Nucleus accumbens (tissue), 56 donors: ENCODE data around the gene AQP6.
"Not testable (repeated sequence)": the region's sequence is repeated elsewhere in the genome, so short reads cannot be mapped to it uniquely, and the experiment has no call there.

Source experiments
- DNase-seq, 56 donors: peaks; one replicate each; lab custom pipeline; 2025; lab: John Stamatoyannopoulos, UW

Gene AQP6

GRCh38 chr12:49986476-49986875, 13.7 kb downstream of the AQP6 start:
- DNase-seq, result not testable (repeated sequence)

DNA sequence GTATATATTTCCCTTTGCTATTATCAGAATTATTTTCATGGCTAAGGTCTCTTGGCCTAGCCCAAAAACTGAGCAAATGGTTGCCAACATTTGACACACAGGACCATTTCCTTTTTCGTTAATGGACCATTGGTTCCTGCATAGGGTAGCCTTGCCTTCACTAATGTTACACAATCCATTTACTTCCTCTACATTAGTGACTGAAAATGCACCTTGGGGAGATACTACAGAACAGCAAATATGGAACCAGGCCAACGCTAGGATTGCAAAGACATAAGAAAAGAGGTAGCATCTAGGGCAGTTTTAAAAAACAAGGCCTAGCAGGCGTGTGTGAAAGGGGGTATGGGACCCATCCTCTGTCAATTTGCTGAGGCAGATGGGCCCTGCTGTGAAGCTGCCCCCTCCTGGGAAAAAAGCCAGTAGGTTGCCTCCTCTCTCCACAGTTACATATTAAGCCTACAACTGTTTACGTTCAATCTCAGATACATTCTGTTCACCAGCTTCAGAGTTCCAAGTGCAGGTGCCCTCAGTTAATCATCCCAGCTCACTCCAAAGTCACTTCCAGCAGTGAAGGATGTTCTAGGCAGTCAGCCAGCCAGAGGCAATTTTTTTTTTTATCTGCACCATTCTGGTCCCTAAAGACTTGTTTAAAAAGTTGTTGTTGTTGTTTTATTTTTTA, 15.0 kb downstream of the AQP6 start:
- DNase-seq, result no peak

- DNase-seq, result not testable (repeated sequence)
Observed at GRCh38 chr12:49989400-49989799, 16.7 kb downstream of the AQP6 start.

- no peak for DNase-seq
Observed at GRCh38 chr12:49990273-49990672, 17.5 kb downstream of the AQP6 start.

DNA sequence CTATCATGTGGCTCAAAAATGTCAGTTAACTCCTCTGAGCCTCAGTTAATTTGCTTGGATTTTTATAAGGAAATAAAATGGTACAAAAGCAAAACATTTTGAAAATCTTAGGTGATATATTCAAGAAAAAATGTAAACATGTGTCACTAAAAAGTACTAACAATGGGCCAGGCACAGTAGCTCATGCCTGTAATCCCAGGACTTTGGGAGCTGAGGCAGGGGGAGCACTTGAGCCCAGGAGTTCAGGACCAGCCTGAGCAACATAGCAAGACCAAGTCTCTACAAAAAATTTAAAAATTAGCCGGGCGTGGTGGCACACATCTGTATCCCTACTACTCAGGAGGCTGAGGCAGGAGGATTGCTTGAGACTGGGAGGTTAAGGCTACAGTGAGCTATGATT, 25.7 kb downstream of the AQP6 start:
- DNase-seq, result no peak

GRCh38 chr12:50003595-50003994, 30.8 kb downstream of the AQP6 start:
- no peak for DNase-seq

DNA sequence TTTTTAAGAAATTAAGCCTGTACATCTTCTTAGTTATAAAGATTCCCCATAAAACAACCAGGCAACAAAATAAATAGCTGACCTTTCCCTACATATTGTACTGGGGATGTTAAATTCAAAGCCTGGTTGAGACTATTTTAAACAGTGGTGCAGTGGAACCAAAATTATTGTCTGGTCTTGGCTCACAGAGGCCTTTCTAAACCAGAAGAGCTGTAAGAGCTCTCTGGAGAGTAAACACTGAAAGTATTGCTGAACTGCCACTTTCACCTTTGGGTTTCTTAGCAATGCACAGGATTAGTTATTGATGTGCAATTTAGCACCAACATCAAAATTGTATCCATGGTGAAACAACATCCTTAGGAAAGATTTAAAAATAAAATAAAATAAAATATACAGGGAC, 31.9 kb downstream of the AQP6 start:
- DNase-seq, result no peak

GRCh38 chr12:50005175-50005574, 32.4 kb downstream of the AQP6 start:
- DNase-seq, result peak in 12 of 56 donors; percentile 6 to 48 (median 16)

GRCh38 chr12:50006280-50006679, 33.5 kb downstream of the AQP6 start:
- peak in 2 of 56 donors; percentile 11 to 13 for DNase-seq

DNA sequence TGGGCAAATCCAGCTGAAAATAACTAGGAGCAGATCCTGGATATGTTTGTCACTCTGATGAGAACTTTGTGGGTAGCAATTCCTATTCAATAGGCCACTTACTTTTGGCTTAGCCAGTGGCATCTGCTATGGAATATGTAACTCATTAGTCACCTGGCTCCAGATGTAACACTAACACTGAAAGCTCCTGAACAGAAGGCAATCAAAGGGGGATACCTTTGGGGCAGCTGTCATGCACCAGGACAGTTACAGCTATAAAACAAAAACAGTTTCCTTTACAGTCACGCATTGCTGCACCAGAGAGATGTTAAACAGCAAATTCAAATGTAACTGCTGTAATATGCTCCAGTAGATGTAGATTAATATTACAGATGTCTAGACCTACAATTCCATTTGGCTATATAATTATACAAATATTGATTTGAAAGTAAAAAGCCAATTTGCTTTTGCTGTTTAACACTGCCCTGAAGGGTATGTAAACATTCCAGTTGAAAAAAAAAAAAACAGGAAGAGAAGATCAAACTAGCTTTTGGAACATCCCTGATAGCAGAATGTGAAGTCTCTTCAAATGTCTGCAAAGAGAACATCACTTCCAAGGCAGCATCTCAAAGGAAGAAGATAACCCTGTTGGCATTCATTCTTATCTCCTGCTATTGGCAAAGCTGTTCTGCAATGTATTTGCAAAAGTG, 34.2 kb downstream of the AQP6 start:
- no peak for DNase-seq

DNA sequence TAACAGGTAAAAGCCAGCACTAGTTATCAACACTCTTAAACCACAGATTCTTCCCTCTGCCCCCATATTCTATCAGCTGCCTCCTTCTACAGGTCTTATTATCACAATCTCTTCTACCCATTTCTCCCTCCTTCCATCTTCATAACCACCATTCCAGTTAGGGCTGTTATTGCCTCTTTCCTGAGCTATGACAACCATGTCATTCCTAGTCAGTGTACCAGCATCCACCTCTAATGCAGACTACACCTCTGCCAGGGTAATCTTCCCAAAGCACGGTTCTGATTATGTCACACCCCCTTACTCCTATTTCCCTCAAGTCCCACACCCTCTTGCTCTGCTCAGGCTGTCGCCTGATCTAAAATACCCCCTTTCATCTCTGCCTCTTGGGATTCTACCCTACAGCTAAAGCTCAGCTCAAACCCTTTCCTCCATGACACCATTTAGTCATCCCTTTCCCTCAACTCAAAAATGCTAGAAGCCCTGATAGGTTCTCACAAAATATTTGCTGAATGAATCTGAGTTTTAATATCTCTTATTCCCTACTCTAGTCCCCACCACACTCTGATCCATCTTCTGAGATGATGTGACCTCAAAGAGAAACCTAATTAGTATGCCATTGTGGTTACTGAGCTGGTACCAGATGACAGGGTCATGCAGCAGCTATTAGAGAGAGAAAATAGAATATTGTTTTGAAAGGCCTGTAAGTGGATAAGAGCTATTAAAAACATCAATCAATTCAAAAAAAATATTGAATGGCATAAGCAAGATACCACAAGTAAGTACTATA, 40.8 kb downstream of the AQP6 start:
- peak in 1 of 56 donors; percentile 30 for DNase-seq

GRCh38 chr12:50014342-50014741, 41.6 kb downstream of the AQP6 start:
- no peak for DNase-seq

DNA sequence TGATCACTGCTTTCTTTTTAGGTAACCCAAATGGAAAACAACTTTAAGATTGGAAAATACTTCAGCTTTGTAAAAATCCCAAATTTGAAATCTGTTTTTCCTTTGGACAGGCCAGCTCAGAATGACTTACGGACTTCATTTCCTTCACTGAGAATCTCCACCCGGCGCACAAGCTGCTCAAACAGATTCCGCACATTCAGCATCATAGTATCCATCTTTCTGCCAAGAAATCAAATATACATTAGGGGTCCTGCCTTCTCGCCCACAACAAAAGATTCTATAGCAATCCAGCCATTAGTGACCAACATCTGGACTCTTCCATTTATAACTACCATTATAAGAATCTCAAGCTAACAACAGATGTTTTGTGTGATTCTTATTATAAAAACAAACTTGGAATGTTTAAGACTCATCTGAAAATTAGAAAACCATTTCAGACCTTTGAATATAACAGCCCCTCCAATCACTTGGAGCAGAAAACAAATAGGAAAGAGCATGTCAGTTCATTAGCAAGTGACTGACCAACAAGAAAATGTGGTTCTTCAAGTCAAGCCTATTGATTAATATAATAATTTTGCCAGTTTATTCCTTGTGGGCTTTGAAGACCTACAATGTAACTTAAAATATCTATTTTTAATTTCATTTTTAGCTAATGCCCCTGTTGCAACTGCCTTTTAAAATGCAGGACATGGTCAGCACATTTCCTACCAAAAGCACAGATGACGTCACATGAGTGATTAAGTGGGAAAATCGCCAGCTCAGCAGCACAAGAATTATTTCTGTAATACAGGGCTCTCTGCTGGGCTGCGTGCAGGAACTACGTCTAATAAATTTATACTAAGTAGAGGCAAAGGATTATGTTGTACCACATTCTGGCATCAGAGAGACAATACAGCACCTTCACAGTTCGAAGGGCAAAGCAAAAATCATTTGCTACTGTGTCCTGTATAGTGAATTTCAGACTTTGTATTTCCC, 44.0 kb downstream of the AQP6 start:
- DNase-seq, result peak in 33 of 56 donors; percentile 12 to 72 (median 31)

DNA sequence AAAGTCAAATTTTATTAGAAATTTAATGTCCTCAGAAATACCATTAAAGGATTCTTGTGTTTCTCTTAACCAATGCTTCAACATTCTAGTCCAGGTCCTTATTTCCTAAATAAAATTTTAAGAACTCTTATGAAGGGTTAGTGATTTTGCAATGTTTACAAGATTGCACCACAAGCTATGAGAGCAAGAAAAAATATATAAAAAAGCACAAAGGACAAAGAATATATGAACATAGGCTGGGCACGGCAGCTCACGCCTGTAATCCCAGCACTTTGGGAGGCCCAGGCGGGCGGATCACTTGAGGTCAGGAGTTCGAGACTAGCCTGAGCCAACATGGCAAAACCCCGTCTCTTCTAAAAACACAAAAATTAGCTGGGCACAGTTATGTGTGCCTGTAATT, 44.9 kb downstream of the AQP6 start:
- no peak for DNase-seq

- no peak for DNase-seq
Observed at GRCh38 chr12:50018154-50018553, 45.4 kb downstream of the AQP6 start.

- DNase-seq, result no peak
Observed at GRCh38 chr12:50018968-50019367, 46.2 kb downstream of the AQP6 start.

- DNase-seq, result no peak
Observed at GRCh38 chr12:50019524-50019923, 46.8 kb downstream of the AQP6 start.

- no peak for DNase-seq
Observed at GRCh38 chr12:50021031-50021430, 48.3 kb downstream of the AQP6 start.

DNA sequence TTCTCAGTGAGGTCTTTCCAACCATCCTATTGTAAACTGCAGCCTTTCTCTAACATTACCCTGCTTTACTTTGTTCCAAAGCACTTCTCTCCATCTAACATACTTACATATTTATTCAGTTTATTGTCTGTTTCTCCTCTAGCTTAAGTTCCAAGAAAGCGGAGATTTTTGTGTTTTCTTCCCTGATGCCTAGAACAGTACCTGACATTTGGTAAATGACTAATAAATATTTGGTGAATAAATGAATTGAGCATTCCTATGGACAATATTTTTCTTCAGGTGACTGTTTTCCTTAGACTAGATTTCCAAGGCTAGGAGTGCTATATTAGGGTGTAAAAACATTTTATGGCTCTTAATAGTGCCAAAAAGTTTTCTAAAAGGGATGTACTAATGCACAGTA, 50.2 kb downstream of the AQP6 start:
- no peak for DNase-seq

DNA sequence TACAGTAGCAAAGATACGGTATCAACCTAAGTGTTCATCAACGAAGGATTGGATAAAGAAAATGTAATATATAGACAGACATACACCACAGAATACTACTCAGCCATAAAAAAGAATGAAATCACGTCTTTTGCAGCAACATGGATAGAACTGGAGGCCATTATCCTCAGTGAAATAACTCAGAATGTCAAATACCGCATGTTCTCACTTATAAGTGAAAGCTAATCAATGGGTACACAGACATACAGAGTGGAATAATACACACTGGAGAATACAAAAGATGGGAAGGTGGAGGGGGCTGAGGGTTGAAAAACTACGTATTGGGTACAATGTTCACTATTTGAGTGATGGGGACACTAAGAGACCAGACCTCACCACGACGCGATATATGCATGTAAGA, 51.5 kb downstream of the AQP6 start:
- DNase-seq, result no peak
